Measurements from ENCODE around the gene GRID2. TPM values are rescaled to one million over a fixed set of nuclear protein-coding genes. Genes with fewer than 3 reads are reported as not detected.

Gene GRID2
- total RNA-seq, 4 donors from 2014 or later: not detected

GRCh38 chr4:92843784-92844183 is 540.0 kb downstream of the GRID2 start:
- TF ChIP-seq, protein P1, sequence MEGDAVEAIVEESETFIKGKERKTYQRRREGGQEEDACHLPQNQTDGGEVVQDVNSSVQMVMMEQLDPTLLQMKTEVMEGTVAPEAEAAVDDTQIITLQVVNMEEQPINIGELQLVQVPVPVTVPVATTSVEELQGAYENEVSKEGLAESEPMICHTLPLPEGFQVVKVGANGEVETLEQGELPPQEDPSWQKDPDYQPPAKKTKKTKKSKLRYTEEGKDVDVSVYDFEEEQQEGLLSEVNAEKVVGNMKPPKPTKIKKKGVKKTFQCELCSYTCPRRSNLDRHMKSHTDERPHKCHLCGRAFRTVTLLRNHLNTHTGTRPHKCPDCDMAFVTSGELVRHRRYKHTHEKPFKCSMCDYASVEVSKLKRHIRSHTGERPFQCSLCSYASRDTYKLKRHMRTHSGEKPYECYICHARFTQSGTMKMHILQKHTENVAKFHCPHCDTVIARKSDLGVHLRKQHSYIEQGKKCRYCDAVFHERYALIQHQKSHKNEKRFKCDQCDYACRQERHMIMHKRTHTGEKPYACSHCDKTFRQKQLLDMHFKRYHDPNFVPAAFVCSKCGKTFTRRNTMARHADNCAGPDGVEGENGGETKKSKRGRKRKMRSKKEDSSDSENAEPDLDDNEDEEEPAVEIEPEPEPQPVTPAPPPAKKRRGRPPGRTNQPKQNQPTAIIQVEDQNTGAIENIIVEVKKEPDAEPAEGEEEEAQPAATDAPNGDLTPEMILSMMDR (IDR thresholded peaks at IDR 0.05; ENCODE audit: low read depth): no peak

GRCh38 chr4:92847026-92847425 is 543.3 kb downstream of the GRID2 start:
- TF ChIP-seq, protein P1 (IDR thresholded peaks at IDR 0.05; ENCODE audit: low read depth): no peak

DNA sequence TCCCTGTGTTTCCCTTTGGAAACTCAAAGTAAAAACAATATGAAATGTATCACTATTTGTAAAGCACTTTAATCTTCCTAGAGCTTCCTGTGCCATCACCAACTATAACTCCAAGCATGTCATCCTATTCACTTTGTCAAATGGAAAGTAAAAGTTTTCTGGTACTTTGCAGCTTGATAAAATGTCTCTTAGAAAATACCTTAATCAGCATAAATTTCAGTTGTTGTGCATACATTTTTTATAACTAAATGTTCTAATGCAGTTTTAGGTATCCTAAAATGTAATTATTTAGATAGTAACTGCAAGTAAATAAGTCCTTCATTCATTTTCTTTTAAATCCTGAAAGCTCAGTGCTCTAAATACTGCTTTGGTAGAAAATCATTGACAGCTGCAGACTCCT is 558.7 kb downstream of the GRID2 start:
- TF ChIP-seq, protein P1 (IDR thresholded peaks at IDR 0.05; ENCODE audit: low read depth): no peak

DNA sequence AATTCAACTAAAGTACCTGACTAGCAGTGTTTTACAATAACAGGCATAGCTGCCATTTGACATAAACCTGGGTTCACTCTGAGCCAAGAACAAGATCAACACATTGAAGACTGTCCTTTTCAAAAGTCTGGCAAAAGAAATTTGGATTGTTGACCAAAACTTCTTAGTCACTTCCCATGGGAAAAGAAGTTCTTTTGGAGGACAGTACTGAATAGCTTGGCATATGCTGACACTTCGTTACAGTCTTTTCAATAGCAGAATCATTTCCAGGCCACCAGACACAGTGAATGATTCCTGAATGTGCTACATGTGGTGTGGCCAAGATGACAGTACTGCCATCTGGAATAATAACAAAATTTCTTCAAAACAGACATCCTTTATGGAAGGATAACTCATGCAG is 560.3 kb downstream of the GRID2 start:
- TF ChIP-seq, protein P1 (IDR thresholded peaks at IDR 0.05; ENCODE audit: low read depth): no peak

DNA sequence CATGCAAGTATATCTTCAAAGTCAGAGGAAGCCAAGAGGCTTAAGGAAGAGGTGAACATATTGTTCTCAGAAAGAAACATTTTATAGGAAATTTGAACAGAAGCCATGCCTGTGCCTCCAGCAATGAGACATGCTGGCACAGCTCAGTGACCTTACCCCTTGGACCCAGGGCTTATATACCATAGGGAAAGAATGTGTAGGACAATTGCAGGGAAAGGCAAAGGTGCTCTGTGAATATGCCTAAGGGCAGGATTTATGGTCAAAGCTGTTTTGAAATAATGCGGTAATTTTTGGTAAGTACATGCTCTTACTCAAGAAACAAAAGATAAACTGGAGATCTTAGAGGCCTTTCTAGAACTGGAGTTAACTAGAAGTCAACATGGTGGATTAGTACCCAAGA is 568.8 kb downstream of the GRID2 start:
- TF ChIP-seq, protein P1 (IDR thresholded peaks at IDR 0.05; ENCODE audit: low read depth): no peak

DNA sequence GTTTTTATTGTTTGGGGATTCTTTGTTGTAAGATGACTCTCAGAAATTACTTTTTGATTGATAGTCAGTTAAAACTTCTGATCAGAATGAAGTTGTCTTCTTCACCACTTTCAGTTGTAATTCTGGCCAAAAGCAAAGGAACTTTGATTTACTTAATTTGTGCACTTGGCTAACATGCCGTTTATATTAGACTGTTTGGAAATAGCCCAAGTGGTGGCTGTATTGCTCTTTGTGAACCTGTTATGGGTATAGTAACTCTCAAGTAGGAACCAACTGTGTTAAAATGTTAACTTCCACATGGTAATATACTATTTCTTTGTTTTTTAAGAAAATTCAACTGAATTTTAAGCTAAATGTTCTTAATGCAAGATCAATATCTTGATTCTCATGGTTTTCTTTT is 581.9 kb downstream of the GRID2 start:
- TF ChIP-seq, protein P1 (IDR thresholded peaks at IDR 0.05; ENCODE audit: low read depth): no peak

GRCh38 chr4:92952426-92952825 is 648.7 kb downstream of the GRID2 start:
- TF ChIP-seq, protein P1 (IDR thresholded peaks at IDR 0.05; ENCODE audit: low read depth): no peak
